ENCODE data around the gene IER5L.

Gene IER5L

DNA sequence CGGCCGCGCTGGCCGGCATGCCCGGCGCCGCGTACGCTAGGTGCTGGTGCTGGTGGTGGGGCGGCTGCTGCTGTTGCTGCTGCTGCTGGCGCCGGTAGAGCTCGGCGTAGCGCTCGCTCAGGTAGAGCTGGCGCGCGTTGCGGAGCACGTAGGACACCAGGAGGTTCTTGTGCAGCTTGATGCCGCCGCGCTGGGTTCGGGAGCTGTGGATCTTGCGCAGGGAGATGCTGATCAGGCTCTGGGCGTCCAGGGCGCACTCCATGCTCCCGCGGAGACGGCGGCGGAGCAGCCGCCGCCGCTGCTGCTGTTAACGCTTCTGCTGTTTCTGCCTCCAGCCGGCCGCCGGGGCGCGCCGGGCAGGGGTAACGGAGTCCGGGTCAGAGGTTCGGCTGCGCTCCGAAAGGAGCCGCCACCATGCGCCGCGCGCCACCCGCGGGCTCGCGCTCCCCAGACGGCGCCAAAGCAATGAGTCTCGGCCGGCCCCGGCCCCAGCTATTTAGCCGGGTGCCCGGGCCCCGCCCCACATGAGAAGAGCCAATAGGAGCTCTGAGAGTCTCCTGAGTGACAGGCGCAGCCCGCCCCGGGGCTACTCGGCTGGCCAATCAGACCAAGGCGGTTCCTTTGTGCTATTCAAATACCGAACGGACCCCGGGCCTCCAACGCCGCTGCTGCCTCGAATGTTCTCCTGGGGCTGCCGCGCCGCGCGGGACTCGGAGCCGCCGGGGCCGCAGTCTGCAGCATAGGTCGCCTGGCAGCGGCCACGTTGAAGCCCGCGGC is at the start of gene IER5L (continued):
- TF ChIP-seq ZNF777 (tag by site-specific recombination; IDR thresholded peaks at IDR 0.05; ENCODE audit: borderline replicate concordance), result no peak

DNA sequence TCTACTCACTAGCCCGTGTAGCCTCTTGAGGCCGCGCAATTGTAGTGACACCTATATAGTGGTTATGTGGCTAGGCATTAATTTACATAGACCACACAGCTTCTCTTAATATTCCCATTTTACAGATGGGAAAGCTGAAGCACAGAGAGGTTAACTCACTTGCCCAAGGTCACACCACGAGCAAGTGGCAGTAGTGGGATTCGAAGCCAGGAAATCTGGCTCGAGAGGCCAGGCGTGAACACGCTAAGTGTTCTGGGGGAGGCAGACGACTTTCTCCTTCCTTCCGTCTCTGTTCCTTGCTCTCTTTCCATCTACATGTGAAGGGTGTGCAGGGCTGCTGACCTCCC is 49.8 kb upstream of the IER5L start:
- CTCF ChIA-PET, result interaction anchor here (1.1 kb wide), 1 partner anchor 46 kb away, joined by 3 read pairs; no protein-coding TSS in a partner anchor
- TF ChIP-seq BCL11B (tag by site-specific recombination; IDR thresholded peaks at IDR 0.05; ENCODE audit: low read depth) (no peak), SCRT1 (tag by site-specific recombination; IDR thresholded peaks at IDR 0.05; ENCODE audit: borderline replicate concordance) (no peak), ZBTB48 (tag by site-specific recombination; IDR thresholded peaks at IDR 0.05) (no peak), ZNF558 (tag by site-specific recombination; IDR thresholded peaks at IDR 0.05) (no peak), FEZF1 (tag by site-specific recombination; IDR thresholded peaks at IDR 0.05) (no peak), ZNF560 (tag by site-specific recombination; IDR thresholded peaks at IDR 0.05; ENCODE audit: borderline replicate concordance) (no peak), ZFP3 (tag by site-specific recombination; IDR thresholded peaks at IDR 0.05; ENCODE audit: low read depth) (no peak), ZNF174 (tag by site-specific recombination; IDR thresholded peaks at IDR 0.05) (no peak), ZSCAN30 (tag by site-specific recombination; IDR thresholded peaks at IDR 0.05) (no peak), ZNF2 (tag by site-specific recombination; IDR thresholded peaks at IDR 0.05) (no peak), ZNF311 (tag by site-specific recombination; IDR thresholded peaks at IDR 0.05; ENCODE audit: borderline replicate concordance) (no peak)
- TF ChIP-seq, protein P1, sequence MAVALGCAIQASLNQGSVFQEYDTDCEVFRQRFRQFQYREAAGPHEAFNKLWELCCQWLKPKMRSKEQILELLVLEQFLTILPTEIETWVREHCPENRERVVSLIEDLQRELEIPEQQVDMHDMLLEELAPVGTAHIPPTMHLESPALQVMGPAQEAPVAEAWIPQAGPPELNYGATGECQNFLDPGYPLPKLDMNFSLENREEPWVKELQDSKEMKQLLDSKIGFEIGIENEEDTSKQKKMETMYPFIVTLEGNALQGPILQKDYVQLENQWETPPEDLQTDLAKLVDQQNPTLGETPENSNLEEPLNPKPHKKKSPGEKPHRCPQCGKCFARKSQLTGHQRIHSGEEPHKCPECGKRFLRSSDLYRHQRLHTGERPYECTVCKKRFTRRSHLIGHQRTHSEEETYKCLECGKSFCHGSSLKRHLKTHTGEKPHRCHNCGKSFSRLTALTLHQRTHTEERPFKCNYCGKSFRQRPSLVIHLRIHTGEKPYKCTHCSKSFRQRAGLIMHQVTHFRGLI (tag by site-specific recombination; IDR thresholded peaks at IDR 0.05), result no peak
- TF ChIP-seq, protein P2, sequence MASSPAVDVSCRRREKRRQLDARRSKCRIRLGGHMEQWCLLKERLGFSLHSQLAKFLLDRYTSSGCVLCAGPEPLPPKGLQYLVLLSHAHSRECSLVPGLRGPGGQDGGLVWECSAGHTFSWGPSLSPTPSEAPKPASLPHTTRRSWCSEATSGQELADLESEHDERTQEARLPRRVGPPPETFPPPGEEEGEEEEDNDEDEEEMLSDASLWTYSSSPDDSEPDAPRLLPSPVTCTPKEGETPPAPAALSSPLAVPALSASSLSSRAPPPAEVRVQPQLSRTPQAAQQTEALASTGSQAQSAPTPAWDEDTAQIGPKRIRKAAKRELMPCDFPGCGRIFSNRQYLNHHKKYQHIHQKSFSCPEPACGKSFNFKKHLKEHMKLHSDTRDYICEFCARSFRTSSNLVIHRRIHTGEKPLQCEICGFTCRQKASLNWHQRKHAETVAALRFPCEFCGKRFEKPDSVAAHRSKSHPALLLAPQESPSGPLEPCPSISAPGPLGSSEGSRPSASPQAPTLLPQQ (tag by site-specific recombination; IDR thresholded peaks at IDR 0.05), result no peak
- TF ChIP-seq, protein P3, sequence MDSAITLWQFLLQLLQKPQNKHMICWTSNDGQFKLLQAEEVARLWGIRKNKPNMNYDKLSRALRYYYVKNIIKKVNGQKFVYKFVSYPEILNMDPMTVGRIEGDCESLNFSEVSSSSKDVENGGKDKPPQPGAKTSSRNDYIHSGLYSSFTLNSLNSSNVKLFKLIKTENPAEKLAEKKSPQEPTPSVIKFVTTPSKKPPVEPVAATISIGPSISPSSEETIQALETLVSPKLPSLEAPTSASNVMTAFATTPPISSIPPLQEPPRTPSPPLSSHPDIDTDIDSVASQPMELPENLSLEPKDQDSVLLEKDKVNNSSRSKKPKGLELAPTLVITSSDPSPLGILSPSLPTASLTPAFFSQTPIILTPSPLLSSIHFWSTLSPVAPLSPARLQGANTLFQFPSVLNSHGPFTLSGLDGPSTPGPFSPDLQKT (IDR thresholded peaks at IDR 0.05; ENCODE audit: borderline replicate concordance, low read depth, low read length), result no peak
- TF ChIP-seq, protein P4, sequence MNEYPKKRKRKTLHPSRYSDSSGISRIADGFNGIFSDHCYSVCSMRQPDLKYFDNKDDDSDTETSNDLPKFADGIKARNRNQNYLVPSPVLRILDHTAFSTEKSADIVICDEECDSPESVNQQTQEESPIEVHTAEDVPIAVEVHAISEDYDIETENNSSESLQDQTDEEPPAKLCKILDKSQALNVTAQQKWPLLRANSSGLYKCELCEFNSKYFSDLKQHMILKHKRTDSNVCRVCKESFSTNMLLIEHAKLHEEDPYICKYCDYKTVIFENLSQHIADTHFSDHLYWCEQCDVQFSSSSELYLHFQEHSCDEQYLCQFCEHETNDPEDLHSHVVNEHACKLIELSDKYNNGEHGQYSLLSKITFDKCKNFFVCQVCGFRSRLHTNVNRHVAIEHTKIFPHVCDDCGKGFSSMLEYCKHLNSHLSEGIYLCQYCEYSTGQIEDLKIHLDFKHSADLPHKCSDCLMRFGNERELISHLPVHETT (tag by site-specific recombination; IDR thresholded peaks at IDR 0.05), result no peak
- H3K4me3 ChIP-seq (ENCODE audit: low read depth, low read length), result no peak overlapping the region
- POLR2A ChIA-PET, result interaction anchor here (0.7 kb wide), 1 partner anchor 373 kb away, joined by 3 read pairs; no protein-coding TSS in a partner anchor
- no peaks in the 10 kb centered on the region for H3K4me1 ChIP-seq (ENCODE audit: control insufficient read depth, insufficient read depth, low read length)
- no peak overlapping the region for H3K27ac ChIP-seq (ENCODE audit: extremely low read depth, low read depth, low read length)
- H3K9me3 ChIP-seq (ENCODE audit: control insufficient read depth, insufficient read depth, low read depth, low read length), result no peaks in the 10 kb centered on the region
- no peaks in the 10 kb centered on the region for H3K36me3 ChIP-seq (ENCODE audit: control insufficient read depth in 2 of 2, insufficient read depth in 1 of 2, low read length in 2 of 2)

DNA sequence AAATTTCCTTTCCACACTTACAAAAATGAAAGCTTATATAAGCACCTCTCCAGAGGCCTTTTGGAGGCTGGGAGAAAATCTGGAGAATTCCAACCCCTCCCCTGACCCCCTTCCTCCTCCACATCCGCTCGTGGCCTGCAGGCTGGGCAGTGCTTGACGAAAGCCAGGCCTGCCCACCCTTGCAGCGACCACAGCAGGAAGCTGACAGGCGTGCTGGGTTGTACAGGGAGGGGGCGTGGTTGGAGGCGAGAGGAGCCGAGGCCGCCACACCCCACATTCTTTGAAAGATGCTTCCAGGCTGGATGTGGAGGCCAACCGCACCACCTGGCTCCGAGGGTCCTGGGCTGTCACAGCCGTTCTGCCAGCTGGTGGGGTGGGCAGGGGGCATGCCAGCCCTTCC is 47.8 kb upstream of the IER5L start:
- Histone ChIP-seq H3K27ac (ENCODE audit: extremely low read depth, low read depth, low read length) (no peak overlapping the region), H3K9me3 (ENCODE audit: control insufficient read depth, insufficient read depth, low read depth, low read length) (no peaks in the 10 kb centered on the region), H3K4me1 (ENCODE audit: control insufficient read depth, insufficient read depth, low read length) (no peaks in the 10 kb centered on the region), H3K4me3 (ENCODE audit: low read depth, low read length) (no peak overlapping the region), H3K36me3 (ENCODE audit: control insufficient read depth in 2 of 2, insufficient read depth in 1 of 2, low read length in 2 of 2) (no peaks in the 10 kb centered on the region)
- CTCF ChIA-PET, result interaction anchor here (0.6 kb wide), 1 partner anchor 327 kb away, joined by 5 read pairs; no protein-coding TSS in a partner anchor
- POLR2A ChIA-PET, result no interaction called here
- TF ChIP-seq ZNF221 (tag by site-specific recombination; IDR thresholded peaks at IDR 0.05; ENCODE audit: borderline replicate concordance) (no peak), ZNF785 (tag by site-specific recombination; IDR thresholded peaks at IDR 0.05) (no peak), ZNF843 (tag by site-specific recombination; IDR thresholded peaks at IDR 0.05) (no peak), ZNF391 (tag by site-specific recombination; IDR thresholded peaks at IDR 0.05; ENCODE audit: borderline replicate concordance, low read depth) (no peak), GLI2 (tag by site-specific recombination; IDR thresholded peaks at IDR 0.05; ENCODE audit: borderline replicate concordance, low read depth) (no peak), ZNF324 (tag by site-specific recombination; IDR thresholded peaks at IDR 0.05) (no peak)
- TF ChIP-seq, protein P5, sequence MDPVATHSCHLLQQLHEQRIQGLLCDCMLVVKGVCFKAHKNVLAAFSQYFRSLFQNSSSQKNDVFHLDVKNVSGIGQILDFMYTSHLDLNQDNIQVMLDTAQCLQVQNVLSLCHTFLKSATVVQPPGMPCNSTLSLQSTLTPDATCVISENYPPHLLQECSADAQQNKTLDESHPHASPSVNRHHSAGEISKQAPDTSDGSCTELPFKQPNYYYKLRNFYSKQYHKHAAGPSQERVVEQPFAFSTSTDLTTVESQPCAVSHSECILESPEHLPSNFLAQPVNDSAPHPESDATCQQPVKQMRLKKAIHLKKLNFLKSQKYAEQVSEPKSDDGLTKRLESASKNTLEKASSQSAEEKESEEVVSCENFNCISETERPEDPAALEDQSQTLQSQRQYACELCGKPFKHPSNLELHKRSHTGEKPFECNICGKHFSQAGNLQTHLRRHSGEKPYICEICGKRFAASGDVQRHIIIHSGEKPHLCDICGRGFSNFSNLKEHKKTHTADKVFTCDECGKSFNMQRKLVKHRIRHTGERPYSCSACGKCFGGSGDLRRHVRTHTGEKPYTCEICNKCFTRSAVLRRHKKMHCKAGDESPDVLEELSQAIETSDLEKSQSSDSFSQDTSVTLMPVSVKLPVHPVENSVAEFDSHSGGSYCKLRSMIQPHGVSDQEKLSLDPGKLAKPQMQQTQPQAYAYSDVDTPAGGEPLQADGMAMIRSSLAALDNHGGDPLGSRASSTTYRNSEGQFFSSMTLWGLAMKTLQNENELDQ (tag by site-specific recombination; IDR thresholded peaks at IDR 0.05; ENCODE audit: low read depth), result no peak
- TF ChIP-seq, protein P6, sequence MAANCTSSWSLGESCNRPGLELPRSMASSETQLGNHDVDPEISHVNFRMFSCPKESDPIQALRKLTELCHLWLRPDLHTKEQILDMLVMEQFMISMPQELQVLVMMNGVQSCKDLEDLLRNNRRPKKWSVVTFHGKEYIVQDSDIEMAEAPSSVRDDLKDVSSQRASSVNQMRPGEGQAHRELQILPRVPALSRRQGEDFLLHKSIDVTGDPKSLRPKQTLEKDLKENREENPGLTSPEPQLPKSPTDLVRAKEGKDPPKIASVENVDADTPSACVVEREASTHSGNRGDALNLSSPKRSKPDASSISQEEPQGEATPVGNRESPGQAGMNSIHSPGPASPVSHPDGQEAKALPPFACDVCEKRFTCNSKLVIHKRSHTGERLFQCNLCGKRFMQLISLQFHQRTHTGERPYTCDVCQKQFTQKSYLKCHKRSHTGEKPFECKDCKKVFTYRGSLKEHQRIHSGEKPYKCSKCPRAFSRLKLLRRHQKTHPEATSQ (tag by site-specific recombination; IDR thresholded peaks at IDR 0.05), result no peak
